ENCODE measurements around the gene KLHL29.
"Not testable (repeated sequence)": the region's sequence is repeated elsewhere in the genome, so short reads cannot be mapped to it uniquely, and the experiment has no call there.

KLHL29 gene

GRCh38 chr2:23384551-23385343, at the start of gene KLHL29:
TSS of gene KLHL29 (plus strand) at chr2:23385179. CDS start at chr2:23562197, 177,018 bp downstream.
- DNase-seq (ENCODE audit: low read depth in 2 of 2) = peak; percentile 59 to 71

- no peak for DNase-seq (ENCODE audit: low read depth in 2 of 2)
Measured at GRCh38 chr2:23335550-23335949, 49.4 kb upstream of the KLHL29 start.

GRCh38 chr2:23342075-23342474, 42.9 kb upstream of the KLHL29 start:
- no peak for DNase-seq (ENCODE audit: low read depth in 2 of 2)

GRCh38 chr2:23346029-23346428, 39.0 kb upstream of the KLHL29 start:
- no peak for DNase-seq (ENCODE audit: low read depth in 2 of 2)

- no peak for DNase-seq (ENCODE audit: low read depth in 2 of 2)
Measured at GRCh38 chr2:23346781-23347180, 38.2 kb upstream of the KLHL29 start.

GRCh38 chr2:23347471-23348092, 37.4 kb upstream of the KLHL29 start:
- no peak for DNase-seq (ENCODE audit: low read depth in 2 of 2)

- DNase-seq (ENCODE audit: low read depth in 2 of 2) = not testable (repeated sequence)
Measured at GRCh38 chr2:23348093-23348481, 36.9 kb upstream of the KLHL29 start.

- DNase-seq (ENCODE audit: low read depth in 2 of 2) = no peak
Measured at GRCh38 chr2:23349508-23349907, 35.5 kb upstream of the KLHL29 start.

- DNase-seq (ENCODE audit: low read depth in 2 of 2) = no peak
Measured at GRCh38 chr2:23350041-23350791, 34.8 kb upstream of the KLHL29 start.

- DNase-seq (ENCODE audit: low read depth in 2 of 2) = no peak
Measured at GRCh38 chr2:23350792-23351355, 34.1 kb upstream of the KLHL29 start.

GRCh38 chr2:23351388-23352141, 33.4 kb upstream of the KLHL29 start:
- DNase-seq (ENCODE audit: low read depth in 2 of 2) = peak; percentile 40 to 68

GRCh38 chr2:23354554-23354953, 30.4 kb upstream of the KLHL29 start:
- DNase-seq (ENCODE audit: low read depth in 2 of 2) = no peak

GRCh38 chr2:23355001-23355400, 30.0 kb upstream of the KLHL29 start:
- DNase-seq (ENCODE audit: low read depth in 2 of 2) = no peak

- DNase-seq (ENCODE audit: low read depth in 2 of 2) = no peak
Measured at GRCh38 chr2:23356711-23357110, 28.3 kb upstream of the KLHL29 start.

GRCh38 chr2:23359631-23360567, 25.1 kb upstream of the KLHL29 start:
- no peak for DNase-seq (ENCODE audit: low read depth in 2 of 2)

GRCh38 chr2:23360571-23361125, 24.3 kb upstream of the KLHL29 start:
- no peak for DNase-seq (ENCODE audit: low read depth in 2 of 2)

- no peak for DNase-seq (ENCODE audit: low read depth in 2 of 2)
Measured at GRCh38 chr2:23361152-23361551, 23.8 kb upstream of the KLHL29 start.

- DNase-seq (ENCODE audit: low read depth in 2 of 2) = no peak
Measured at GRCh38 chr2:23363268-23363667, 21.7 kb upstream of the KLHL29 start.

GRCh38 chr2:23363831-23364230, 21.1 kb upstream of the KLHL29 start:
- DNase-seq (ENCODE audit: low read depth in 2 of 2) = no peak

- DNase-seq (ENCODE audit: low read depth in 2 of 2) = no peak
Measured at GRCh38 chr2:23366720-23367119, 18.3 kb upstream of the KLHL29 start.

Data from stimulated activated CD4-positive, alpha-beta T cell treated with anti-CD3 and anti-CD28 coated beads, Interleukin-12 subunit alpha, Interleukin-12 subunit beta, amount 100 ng/mL, for 24 hours (primary cell).